GM23248 (cell line): ENCODE measurements around the gene GNAS.

Experiments used
- EZH2 ChIP-seq: fragments of 200-600 bp; sonication (generic); IDR thresholded peaks from 2 replicates; pipeline ENCODE4 v1.6.1; 2018; ENCODE audit warnings: antibody characterized with exemption, mild to moderate bottlenecking; ENCODE audit not compliant: insufficient read depth, poor library complexity, severe bottlenecking
- EZH2phosphoT487 ChIP-seq: fragments of 200-600 bp; sonication (generic); IDR thresholded peaks from 2 replicates; pipeline ENCODE4 v1.6.1; 2018; ENCODE audit warnings: antibody characterized with exemption, moderate library complexity, mild to moderate bottlenecking, low read depth; ENCODE audit not compliant: insufficient read depth

GRCh38 chr20:58903614-58904013 is 51.1 kb downstream of the GNAS start:
- no peak for TF ChIP-seq EZH2phosphoT487
- no peak for TF ChIP-seq EZH2
